Mesenteric fat pad (tissue), 1 donor: ENCODE measurements around the gene VDAC2. TPM values are rescaled to one million over a fixed set of nuclear protein-coding genes. Genes with fewer than 3 reads are reported as not detected.

ENCODE experiments used
- DNase-seq: peaks from one replicate; pipeline ENCODE4 v3.0.0-alpha.2; 2020; ENCODE audit warnings: low spot score
- long read RNA-seq: library from polyadenylated mRNA; unstranded; transcript quantifications from one replicate; pipeline ENCODE4 v2.0.0, GENCODE V29; 2020
- total RNA-seq: library from RNA; stranded (reverse); fragmentation: NEBNext Ultra II Directional; extraction: Animal tissue kit (Norgen Biotek cat#: 25700); gene quantifications from one replicate; pipeline ENCODE4 v1.2.1, GENCODE V29; 2021
- donor health status: DM: yes; HTN: yes; CAD: no.

Gene VDAC2
- 164 TPM for total RNA-seq
- long read RNA-seq, transcript VDAC2-203 (10 exons, 1,557 nt) = major isoform, 792 of 909 reads
- long read RNA-seq, partial matches to known transcripts = 43 of 909 reads
- long read RNA-seq, other reads (novel, unspliced or antisense) = 70 of 909 reads

DNA sequence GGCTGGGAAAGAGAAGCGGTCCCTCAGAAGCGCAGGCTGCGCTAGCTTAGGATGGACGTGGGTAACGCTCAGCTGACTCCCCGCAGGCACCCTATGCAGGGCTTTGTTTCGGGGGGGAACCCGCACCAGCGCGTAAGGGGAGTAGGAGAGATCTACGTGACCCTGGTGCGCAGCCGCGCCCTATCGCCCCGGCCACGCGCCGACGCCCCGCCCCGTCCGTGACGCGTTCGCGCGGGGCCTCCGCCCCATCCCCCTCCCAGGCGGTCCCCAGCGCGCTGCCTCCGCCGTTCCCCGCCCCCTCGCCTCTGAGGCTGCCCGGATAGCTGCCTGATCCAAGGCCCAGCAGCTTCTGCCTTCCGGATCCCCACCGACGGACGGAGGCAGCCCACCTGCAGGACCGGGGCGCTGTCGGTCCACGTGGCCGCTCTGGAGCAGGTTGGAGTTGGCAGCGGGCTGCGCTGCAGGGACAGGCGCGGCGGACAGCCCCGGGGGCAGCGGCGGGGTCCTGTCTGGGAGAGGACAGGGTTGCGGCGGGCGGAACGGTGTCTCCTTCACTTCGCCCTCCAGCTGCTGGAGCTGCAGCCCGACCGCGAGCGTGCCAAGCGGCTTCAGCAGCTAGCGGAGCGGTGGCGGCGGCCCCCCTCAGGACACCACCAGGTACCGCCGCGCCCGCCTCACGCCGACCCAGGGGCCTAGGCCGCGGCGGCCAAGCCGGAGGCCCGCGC, at the start of gene VDAC2:
TSS of gene VDAC2 (plus strand) at position 515 of the 725 bp plus-strand sequence. CDS start 363 bp downstream, outside the sequence.
- DNase-seq = peak; percentile 99

DNA sequence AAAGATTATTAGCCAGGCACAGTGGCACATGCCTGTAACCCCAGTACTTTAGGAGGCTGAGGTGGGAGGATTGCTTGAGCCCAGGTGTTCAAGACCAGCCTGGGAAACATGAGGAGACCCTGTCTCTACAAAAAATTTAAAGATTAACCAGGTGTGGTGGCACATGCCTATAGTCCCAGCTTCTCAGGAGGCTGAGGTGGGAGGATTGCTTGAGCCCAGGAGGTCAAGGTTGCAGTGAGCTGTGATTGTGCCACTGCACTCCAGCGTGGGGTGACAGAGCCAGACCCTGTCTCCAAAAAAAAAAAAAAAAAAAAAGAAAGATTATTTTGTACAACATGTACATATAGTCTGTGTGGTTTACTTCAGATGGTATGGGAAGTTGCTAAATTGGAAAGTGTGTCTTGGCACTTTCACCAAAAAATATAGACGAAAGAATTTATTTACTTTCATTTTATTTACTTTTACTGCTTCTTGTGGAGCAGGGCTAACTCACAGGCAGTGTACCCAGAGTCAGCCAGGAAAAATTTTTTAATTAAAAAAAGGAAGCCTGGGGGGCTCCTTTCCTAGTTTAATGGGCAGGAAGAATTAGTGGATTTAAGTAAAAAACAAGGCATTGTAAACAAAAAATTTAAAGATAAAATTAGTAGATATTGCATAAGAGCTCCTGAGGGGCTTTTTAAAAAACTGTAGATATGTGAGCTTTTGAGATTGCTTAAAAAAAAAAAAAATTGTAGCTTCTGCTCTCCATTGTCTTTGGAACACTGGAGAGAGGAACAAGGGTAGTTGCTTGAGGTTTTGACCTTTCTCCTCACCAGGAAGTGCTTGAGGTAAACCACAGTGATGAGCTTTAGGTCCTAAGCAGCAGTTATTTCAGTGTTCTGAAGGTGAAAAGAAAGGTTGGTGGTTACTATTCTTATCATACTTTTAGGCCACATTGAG, 44.6 kb upstream of the VDAC2 start:
- DNase-seq = no peak

- no peak for DNase-seq
Observed at GRCh38 chr10:75166623-75166972, 44.0 kb upstream of the VDAC2 start.

DNA sequence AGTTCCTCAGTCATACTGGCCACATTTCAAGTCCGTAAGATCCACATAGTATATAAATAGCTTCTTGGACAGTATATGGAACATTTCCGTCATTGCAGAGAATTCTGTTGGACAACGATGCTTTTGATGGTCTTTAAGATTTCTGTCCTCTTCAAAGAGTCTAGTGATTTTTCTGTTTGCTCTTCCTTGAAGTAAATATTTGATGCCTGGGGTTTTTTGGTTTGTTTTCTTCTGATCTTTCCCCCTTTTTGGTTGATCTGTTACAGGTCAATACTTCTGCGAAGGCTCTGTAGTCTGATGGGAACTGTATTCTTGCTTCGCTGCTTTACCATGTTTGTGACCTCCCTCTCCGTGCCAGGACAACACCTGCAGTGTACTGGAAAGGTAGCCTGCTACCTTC, 42.3 kb upstream of the VDAC2 start:
- DNase-seq = no peak

GRCh38 chr10:75170215-75170614, 40.4 kb upstream of the VDAC2 start:
- DNase-seq = no peak

GRCh38 chr10:75175046-75175445, 35.5 kb upstream of the VDAC2 start:
- DNase-seq = no peak

- DNase-seq = no peak
Observed at GRCh38 chr10:75176046-75176445, 34.5 kb upstream of the VDAC2 start.

DNA sequence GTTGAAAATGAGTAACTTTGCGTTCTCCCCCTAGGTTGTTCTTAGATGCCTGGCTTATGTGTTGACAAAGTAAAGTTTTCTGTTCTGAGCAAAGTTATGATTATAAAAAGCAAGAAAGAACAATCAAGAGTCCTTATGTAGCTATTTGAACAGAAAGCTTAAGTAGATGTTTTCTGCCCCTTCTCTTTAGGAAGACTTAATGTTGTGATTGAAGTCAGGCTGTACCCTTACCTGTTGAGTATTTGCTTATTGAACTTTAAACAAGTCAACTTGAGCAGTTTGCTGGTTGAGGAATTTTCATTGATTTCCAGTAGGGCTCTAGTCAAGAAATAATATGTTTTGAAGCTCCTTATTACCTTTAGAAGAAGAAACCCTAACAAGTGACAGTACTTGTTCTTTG, 33.9 kb upstream of the VDAC2 start:
- no peak for DNase-seq

- DNase-seq = no peak
Observed at GRCh38 chr10:75179657-75180177, 30.9 kb upstream of the VDAC2 start.

DNA sequence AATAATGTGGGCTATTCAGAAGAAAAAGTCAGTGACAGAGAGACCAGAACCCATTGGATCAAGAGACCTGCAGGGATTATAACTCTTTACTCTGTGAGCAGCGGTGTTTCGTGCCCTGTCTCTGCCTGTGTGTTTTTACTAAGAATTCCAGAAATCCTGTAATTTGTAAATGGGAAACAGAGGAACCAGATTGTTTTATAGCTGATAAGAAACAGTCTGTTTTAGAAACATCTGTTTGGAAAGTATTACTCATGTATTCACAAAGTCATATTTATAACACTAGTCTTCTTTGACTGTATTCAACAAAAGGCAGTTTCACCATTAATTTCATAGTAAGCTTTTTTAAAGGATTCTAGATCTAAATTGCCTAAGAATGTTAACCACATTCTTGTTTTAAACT, 30.0 kb upstream of the VDAC2 start:
- DNase-seq = no peak

- no peak for DNase-seq
Observed at GRCh38 chr10:75181073-75181472, 29.5 kb upstream of the VDAC2 start.

DNA sequence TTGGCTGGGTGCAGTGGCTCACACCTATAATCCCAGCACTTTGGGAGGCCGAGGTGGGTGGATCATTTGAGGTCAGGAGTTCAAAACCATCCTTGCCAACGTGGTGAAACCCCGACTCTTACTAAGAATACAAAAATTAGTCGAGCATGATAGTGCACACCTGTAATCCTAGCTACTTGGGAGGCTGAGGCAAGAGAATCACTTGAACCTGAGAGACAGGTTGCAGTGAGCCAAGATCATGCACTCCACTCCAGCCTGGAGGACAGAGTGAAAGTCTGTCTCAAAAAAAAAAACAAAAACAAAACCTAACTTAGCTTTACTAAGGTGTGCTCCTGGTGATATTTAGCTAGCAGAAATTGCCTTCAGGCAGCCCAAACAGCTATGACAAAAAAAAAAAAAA, 24.3 kb upstream of the VDAC2 start:
- no peak for DNase-seq

GRCh38 chr10:75187961-75188426, 22.6 kb upstream of the VDAC2 start:
- DNase-seq = peak; percentile 30

DNA sequence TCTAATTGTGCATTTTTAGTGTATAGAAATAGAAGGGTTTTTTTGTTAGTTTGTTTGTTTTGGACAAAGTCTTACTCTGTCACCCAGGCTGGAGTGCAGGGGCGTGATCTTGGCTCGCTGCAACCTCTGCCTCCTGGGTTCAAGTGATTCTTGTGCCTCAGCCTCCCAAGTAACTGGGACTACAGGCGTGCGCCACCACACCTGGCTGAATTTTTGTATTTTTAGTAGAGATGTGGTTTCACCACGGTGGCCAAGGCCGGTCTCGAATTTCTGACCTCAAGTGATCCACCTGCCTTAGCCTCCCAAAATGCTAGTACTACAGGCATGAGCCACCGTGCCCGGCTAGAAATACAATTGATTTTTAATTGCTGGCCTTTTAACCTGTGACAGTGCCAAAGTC, 22.1 kb upstream of the VDAC2 start:
- peak; percentile 28 for DNase-seq

DNA sequence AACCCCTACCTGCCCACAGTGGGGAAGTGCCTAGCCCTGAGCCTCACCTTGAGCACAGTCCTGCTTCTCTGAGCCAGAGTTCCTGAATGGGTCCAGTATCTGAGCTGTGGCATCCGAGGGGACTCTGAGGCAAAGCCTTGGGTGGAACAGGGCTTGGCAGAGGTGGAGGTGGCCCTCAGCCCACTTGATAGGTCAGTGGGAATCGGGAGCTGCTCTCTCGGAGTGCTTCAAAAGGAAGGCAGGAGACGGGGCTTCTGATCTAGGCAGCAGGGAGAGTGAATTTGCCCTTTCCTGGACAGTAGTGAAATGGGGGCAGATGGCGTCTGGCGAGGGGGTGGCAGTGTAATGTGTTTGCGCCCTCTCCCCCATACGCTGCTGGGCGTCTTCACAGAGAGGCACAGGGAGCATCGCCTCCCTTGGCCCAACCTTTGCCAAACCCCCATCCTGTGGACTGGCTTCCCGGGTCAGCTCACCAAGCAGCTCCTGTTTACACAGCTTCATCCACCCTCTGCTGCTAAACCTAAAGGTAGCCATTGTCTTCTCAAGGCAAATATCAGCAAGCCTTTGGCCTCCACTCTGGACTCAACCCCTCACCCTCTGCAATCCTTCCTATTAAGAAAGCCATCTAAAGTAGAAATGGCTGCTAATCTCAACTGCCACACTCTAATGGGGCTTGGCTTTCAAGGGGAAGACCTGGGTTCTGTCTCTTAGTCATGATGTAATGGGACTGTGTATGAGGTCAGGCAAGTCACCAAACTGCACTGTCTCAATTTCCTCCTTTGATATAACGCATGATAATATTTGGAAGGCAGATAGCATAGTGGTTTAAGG, 21.1 kb upstream of the VDAC2 start:
- DNase-seq = peak; percentile 65

DNA sequence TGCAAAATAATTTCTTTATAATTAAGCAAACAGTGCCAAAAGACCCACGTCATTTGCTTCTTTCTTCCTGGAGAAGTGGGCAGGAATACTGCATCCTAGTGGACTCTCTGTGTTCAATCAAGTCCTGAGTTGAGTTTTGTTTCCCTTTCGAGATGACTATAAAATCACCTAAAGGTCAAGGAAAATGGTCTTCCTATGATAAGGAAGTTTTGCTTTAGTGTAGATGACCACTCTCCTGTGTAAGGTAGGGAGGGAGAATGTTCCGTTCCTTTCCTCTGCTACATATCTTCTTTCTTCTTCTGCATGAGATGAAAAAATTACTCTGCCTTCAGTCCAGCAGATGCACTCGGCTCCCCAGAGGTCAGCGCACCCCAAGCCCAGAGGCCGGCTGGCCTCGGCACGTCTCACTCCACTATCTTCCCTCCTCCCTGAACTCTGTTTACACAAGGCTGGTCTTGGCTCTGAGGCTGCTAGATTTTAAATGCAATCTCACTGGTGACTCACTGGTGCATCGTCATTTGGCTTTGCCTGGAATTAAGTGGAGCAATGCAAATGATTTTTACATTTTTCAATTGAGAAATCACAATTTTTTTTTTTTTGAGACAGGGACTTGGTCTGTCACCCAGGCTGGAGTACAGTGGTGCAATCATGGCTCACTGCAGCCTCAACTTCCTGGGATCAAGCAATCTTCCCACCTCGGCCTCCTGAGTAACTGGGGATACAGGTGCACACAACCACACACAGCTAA, 18.6 kb upstream of the VDAC2 start:
- peak; percentile 89 for DNase-seq

- DNase-seq = peak; percentile 57
Observed at GRCh38 chr10:75194625-75195024, 16.0 kb upstream of the VDAC2 start.

DNA sequence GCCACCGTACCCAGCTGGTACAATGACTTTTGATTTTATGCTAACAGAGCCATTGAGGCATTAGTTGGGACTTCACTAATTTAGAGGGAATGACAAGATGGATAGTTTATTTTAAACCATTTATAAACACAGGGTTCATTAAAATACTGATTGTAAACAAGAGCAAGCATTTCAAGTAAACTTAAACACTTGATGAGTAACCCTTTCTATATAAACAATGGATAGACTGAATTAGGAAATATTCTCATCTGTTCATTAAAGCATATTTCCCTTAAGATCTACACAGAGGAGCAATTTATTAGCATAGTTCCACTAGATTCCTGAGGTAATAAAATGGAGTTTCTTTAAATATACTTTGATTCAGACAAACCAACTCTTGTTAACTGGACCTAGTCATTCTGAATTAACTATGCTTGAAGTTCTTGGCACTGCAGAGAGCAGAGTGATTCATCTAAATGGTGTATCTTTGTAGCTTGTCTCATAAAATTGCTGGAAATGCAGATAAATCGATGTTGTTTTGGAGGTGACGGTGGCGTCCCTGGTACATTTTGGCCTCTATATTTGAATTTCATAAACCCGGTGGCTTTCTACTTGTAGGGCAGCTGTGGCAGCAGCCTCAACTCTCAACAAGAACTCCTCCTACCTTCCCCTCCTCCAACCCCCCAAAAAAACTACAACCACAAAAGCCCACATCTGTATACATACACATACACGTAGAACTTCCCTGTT, 15.4 kb upstream of the VDAC2 start:
- peak; percentile 49 for DNase-seq

GRCh38 chr10:75197066-75197465, 13.5 kb upstream of the VDAC2 start:
- DNase-seq = peak; percentile 65
